Gastrocnemius medialis (tissue), 4 donors: ENCODE results near the gene CHKB.

Source experiments
- CTCF ChIP-seq, 5 experiments: fragments of 450-650 bp in 3 of 5; fragments of 200-600 bp in 2 of 5; sonication (generic) in 2 of 5; IDR thresholded peaks in 4 of 5; conservative IDR thresholded peaks in 1 of 5; 1 replicate in 4 of 5; 2 replicates in 1 of 5; pipeline ENCODE4 v1.5.1; 2016 to 2019; ENCODE audit warnings: antibody characterized with exemption in 5 of 5, mild to moderate bottlenecking in 3 of 5, moderate library complexity in 3 of 5
- POLR2A ChIP-seq, 2 donors: fragments of 450-650 bp; IDR thresholded peaks; one replicate each; pipeline ENCODE4 v1.6.1; 2017; ENCODE audit warnings: antibody characterized with exemption in 2 of 2, mild to moderate bottlenecking in 2 of 2, moderate library complexity in 2 of 2

DNA sequence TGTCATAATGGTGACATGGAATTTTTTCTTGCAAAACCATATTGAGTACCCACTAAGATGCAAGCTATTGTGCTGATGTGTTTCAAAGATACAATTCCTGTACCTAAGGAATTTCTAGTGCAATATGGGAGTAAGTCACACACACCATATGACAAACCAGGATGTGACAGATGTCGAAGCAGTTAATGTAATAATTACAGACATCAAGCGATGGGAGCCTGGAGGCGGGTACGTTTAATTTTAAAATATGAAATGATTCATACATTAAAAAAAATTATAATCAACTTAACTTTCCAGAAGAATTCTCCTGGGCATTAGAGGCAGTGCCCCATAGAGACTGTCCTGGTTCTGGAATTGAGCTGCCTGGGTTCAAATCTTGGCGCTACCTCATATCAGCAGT lies 25.9 kb downstream of the CHKB start:
- TF ChIP-seq CTCF (IDR thresholded peaks at IDR 0.05 in 4 of 5, conservative IDR thresholded peaks at IDR 0.05 in 1 of 5) (no peak), POLR2A (IDR thresholded peaks at IDR 0.05) (no peak)
